Measurements from ENCODE around the gene SLC8A1.

Gene SLC8A1

GRCh38 chr2:40452786-40453185 is 896 bp upstream of the SLC8A1 start:
- H3K4me3 ChIP-seq (ENCODE audit: low read depth, low read length): no peak overlapping the region
- DNase-seq (ENCODE audit: low read depth): no peak
- no peak for TF ChIP-seq CTCF (IDR thresholded peaks at IDR 0.05; ENCODE audit: low read depth, low read length, missing control alignments)

- no peak for TF ChIP-seq CTCF (IDR thresholded peaks at IDR 0.05; ENCODE audit: low read depth, low read length, missing control alignments)
- H3K4me3 ChIP-seq (ENCODE audit: low read depth, low read length): no peak overlapping the region; the same call in 1 of the 2 replicates
- no peak for DNase-seq (ENCODE audit: low read depth)
Measured at GRCh38 chr2:40450796-40451430, 977 bp downstream of the SLC8A1 start.

- DNase-seq (ENCODE audit: low read depth): no peak
- TF ChIP-seq CTCF (IDR thresholded peaks at IDR 0.05; ENCODE audit: low read depth, low read length, missing control alignments): no peak
- peak overlapping the region; percentile 13; the same call in 1 of the 2 replicates for H3K4me3 ChIP-seq (ENCODE audit: low read depth, low read length)
Measured at GRCh38 chr2:40450066-40450795, 1.7 kb downstream of the SLC8A1 start.

GRCh38 chr2:40448476-40449079 is 3.3 kb downstream of the SLC8A1 start:
- no peak overlapping the region for H3K4me3 ChIP-seq (ENCODE audit: low read depth, low read length)
- DNase-seq (ENCODE audit: low read depth): no peak
- TF ChIP-seq CTCF (IDR thresholded peaks at IDR 0.05; ENCODE audit: low read depth, low read length, missing control alignments): peak; percentile 51

- no peak overlapping the region for H3K4me3 ChIP-seq (ENCODE audit: low read depth, low read length)
- DNase-seq (ENCODE audit: low read depth): no peak
- TF ChIP-seq CTCF (IDR thresholded peaks at IDR 0.05; ENCODE audit: low read depth, low read length, missing control alignments): no peak
Measured at GRCh38 chr2:40445467-40445866, 6.4 kb downstream of the SLC8A1 start.

GRCh38 chr2:40440835-40441234 is 11.1 kb downstream of the SLC8A1 start:
- no peak for TF ChIP-seq CTCF (IDR thresholded peaks at IDR 0.05; ENCODE audit: low read depth, low read length, missing control alignments)
- no peak for DNase-seq (ENCODE audit: low read depth)
- no peak overlapping the region for H3K4me3 ChIP-seq (ENCODE audit: low read depth, low read length)

Measured in GM12864 (cell line).